ENCODE results near the gene MIDN. TPM values are rescaled to one million over a fixed set of nuclear protein-coding genes. Genes with fewer than 3 reads are reported as not detected.
A peak's percentile ranks its signal among the peaks of the same experiment; 100 is the strongest.

MIDN gene
- total and polyA plus RNA-seq, 7 experiments from 2014 or later = 1.4 to 310 (median 26.6) TPM

DNA sequence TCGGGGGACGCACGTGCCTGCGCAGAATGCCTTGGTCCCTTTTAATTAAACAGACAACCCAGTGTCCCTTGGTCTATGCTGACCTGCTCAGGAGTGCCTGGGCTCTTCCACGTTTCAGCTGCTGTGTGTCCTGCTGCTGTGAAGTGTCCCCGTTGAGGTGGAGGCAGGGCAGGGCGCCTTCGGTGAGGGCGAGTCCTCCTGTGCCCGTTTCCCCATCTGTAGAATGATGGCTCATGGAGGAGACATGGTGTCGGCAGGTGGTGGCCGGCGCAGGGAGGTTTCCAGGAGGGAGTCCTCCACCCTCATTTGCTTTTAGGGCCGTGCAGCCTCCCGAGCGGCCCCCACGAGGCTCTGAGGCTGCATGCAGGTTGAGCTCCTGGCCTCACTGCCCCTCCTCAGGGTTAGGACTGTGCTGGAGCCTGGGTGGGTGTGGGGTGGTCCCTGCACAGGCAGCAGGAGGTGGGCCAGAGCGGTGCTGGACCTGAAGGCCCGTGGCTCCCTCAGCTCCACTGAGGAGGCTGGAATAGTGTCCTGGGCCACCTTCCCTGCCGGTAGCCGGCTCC is 34.0 kb upstream of the MIDN start:
- no peak overlapping the region for H3K4me3 ChIP-seq (ENCODE audit: low read length)
- H3K27ac ChIP-seq (ENCODE audit: low read depth, low read length) = peak overlapping the region; percentile 71
- Mint-ChIP-seq H3K27me3 (no peaks in the 10 kb centered on the region), H3K9me3 (peaks cover 0 to 2% (median 0%) of the 10 kb centered on the region in 11 donors), H3K4me1 (peaks cover 19 to 36% (median 27%) of the 10 kb centered on the region in 7 donors), H3K4me3 (peak overlapping the region; percentile 75 to 88 (median 78)), H3K27ac (peak overlapping the region in 8 of 9 donors; percentile 87 to 99 (median 93)), H3K36me3 (peaks cover 0 to 12% (median 5%) of the 10 kb centered on the region in 5 donors)
- peaks cover 12 to 25% of the 10 kb centered on the region in 2 donors for H3K4me1 ChIP-seq (ENCODE audit: control insufficient read depth in 2 of 2, insufficient read depth in 2 of 2, low read length in 2 of 2)
- no peaks in the 10 kb centered on the region for H3K27me3 ChIP-seq (ENCODE audit: control insufficient read depth in 2 of 2, insufficient read depth in 2 of 2, low read length in 2 of 2)
- no peak for DNase-seq
- ATAC-seq = no peak
- ChIA-PET POLR2A (interaction anchor here (0.7 to 1.8 kb wide), 6 partner anchors 39 to 201 kb away, joined by 3 to 5 read pairs (median 3); partner anchors contain the start of genes ABCA7 and CIRBP), CTCF (interaction anchor here (0.6 kb wide), 1 partner anchor 29 kb away, joined by 3 read pairs; no protein-coding TSS in a partner anchor)
- intact Hi-C loops (cut with micrococcal nuclease) = no loop called here
- H3K36me3 ChIP-seq (ENCODE audit: control insufficient read depth in 2 of 3, insufficient read depth in 3 of 3, low read length in 3 of 3) = peaks cover 0 to 20% (median 0%) of the 10 kb centered on the region in 3 experiments
- no peaks in the 10 kb centered on the region for H3K9me3 ChIP-seq (ENCODE audit: control insufficient read depth in 2 of 3, low read length in 3 of 3)

DNA sequence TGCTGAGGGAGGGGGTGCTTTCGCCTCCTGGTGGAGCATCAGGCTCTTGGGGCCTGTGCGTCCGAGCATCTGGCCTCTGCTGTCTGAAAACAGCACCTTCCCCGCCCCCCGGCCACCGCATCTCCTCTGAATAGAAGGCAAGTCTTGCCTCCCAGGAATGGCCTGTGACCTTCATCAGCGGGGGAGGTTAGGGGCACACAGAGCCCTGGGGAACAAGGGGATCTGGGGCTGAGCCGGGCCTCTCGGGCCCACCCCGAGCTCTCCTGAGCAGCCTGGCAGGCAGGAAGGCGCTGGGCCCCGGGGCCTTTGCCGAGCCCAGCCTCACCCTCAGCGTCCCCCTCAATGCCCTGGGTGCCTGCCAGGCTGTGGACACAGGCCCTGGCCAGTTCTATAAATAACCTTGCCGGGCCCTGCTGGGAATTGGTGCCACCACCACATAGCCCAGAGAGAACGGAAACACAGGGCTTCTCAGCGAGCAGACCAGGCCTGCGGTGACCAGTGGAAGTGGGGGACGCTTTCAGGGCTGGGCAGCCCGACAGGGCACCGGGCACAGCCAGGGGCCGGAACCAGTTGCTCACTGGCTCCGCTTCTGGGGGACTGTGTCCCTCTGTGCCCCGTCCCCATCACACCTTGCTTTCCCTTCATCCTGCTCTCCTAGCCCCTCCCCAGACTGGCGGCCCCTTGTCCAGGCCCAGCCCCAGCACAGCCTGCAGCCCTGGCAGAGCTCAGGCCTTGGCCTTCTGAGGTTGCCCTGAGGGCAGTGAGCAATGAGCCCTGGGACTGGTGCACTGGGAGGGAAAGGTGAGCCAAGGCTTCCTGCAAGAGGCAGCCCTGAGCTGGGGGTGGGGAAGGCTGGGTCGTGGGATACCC is 33.3 kb upstream of the MIDN start:
- H3K4me1 ChIP-seq (ENCODE audit: control insufficient read depth in 2 of 2, insufficient read depth in 2 of 2, low read length in 2 of 2) = peaks cover 12 to 20% of the 10 kb centered on the region in 2 donors
- ChIA-PET POLR2A (interaction anchor here (1.8 kb wide), 1 partner anchor 84 kb away, joined by 5 read pairs; no protein-coding TSS in a partner anchor), CTCF (no interaction called here)
- H3K27ac ChIP-seq (ENCODE audit: low read depth, low read length) = no peak overlapping the region
- H3K9me3 Mint-ChIP-seq = peaks cover 0 to 2% (median 0%) of the 10 kb centered on the region in 11 donors
- intact Hi-C loops (cut with micrococcal nuclease) = no loop called here
- no peak overlapping the region for H3K27ac Mint-ChIP-seq
- H3K4me3 ChIP-seq (ENCODE audit: low read length) = no peak overlapping the region
- H3K4me1 Mint-ChIP-seq = peaks cover 18 to 29% (median 23%) of the 10 kb centered on the region in 7 donors
- no peaks in the 10 kb centered on the region for H3K9me3 ChIP-seq (ENCODE audit: control insufficient read depth in 2 of 3, low read length in 3 of 3)
- H3K36me3 Mint-ChIP-seq = peaks cover 0 to 10% (median 5%) of the 10 kb centered on the region in 5 donors
- H3K36me3 ChIP-seq (ENCODE audit: control insufficient read depth in 2 of 3, insufficient read depth in 3 of 3, low read length in 3 of 3) = peaks cover 0 to 19% (median 0%) of the 10 kb centered on the region in 3 experiments
- no peaks in the 10 kb centered on the region for H3K27me3 Mint-ChIP-seq
- ATAC-seq (no peak), DNase-seq (no peak)
- H3K4me3 Mint-ChIP-seq = no peak overlapping the region
- H3K27me3 ChIP-seq (ENCODE audit: control insufficient read depth in 2 of 2, insufficient read depth in 2 of 2, low read length in 2 of 2) = no peaks in the 10 kb centered on the region

GRCh38 chr19:1216756-1217155 is 31.6 kb upstream of the MIDN start:
- peaks cover 0 to 34% (median 5%) of the 10 kb centered on the region in 3 experiments for H3K36me3 ChIP-seq (ENCODE audit: control insufficient read depth in 2 of 3, insufficient read depth in 3 of 3, low read length in 3 of 3)
- intact Hi-C loops (cut with micrococcal nuclease) = no loop called here
- Mint-ChIP-seq H3K27ac (no peak overlapping the region), H3K4me1 (peaks cover 14 to 21% (median 15%) of the 10 kb centered on the region in 7 donors), H3K9me3 (peaks cover 0 to 2% (median 0%) of the 10 kb centered on the region in 11 donors), H3K27me3 (no peaks in the 10 kb centered on the region), H3K36me3 (peaks cover 0 to 7% (median 5%) of the 10 kb centered on the region in 5 donors), H3K4me3 (no peak overlapping the region)
- peaks cover 12 to 16% of the 10 kb centered on the region in 2 donors for H3K4me1 ChIP-seq (ENCODE audit: control insufficient read depth in 2 of 2, insufficient read depth in 2 of 2, low read length in 2 of 2)
- H3K9me3 ChIP-seq (ENCODE audit: control insufficient read depth in 2 of 3, low read length in 3 of 3) = no peaks in the 10 kb centered on the region
- no peak for ATAC-seq
- H3K27ac ChIP-seq (ENCODE audit: low read depth, low read length) = no peak overlapping the region
- no peak for DNase-seq
- ChIA-PET CTCF (no interaction called here), POLR2A (no interaction called here)
- H3K4me3 ChIP-seq (ENCODE audit: low read length) = no peak overlapping the region
- H3K27me3 ChIP-seq (ENCODE audit: control insufficient read depth in 2 of 2, insufficient read depth in 2 of 2, low read length in 2 of 2) = no peaks in the 10 kb centered on the region

DNA sequence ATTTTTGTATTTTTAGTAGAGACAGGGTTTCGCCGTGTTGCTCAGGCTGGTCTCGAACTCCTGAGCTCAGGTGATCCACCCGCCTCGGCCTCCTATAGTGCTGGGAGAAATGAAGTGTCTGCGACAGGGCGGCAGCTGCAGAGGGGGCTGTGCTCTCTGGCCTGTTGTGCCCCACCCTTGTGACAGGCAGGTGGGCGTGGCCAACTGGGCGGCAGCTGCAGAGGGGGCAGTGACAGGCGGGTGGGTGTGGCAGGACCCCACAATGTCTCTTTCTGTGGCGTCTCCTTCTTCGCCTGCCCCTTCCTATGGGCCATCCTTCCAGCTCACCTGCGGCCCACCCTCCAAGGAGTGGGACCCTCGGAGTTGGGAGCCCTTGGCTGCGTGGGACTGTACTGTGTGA is 31.0 kb upstream of the MIDN start:
- CTCF ChIA-PET = no interaction called here
- intact Hi-C loops (cut with micrococcal nuclease) = no loop called here

DNA sequence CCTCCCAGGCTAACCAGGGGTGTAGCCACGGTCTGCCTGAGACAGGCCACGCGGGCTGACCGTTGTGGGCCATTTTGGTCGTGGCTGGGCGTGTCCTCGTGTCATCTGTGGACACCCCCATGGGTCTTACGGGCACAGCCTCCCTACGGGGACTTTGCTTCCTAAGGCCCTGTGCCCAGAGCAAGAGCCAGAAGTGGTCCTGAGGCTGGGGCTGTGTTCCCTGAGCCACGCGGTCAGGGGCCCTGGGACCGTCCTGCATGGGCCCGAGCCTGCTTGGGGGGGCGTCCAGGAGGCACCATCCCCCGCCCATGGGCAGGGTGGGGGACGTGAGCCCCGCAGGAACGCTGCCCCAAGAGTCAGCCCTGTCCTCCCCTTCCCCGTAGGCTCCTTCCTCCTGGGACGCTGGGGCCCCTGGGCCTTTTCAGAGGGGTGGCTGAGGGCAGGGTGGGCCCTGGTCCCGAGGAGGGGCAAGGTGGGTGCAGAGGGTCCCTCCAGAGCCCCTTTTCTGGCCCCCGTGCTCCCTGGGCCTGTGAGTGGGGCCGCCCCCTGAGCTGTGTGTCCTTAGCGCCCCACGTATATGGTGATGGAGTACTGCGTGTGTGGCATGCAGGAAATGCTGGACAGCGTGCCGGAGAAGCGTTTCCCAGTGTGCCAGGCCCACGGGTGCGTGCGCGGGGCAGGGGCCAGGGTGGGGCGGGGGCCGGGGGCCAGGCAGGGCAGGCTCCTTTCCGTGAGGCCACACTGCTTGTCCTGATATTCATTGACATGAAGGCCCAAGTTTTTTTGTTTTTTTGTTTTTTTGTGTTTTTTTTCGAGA is 29.4 kb upstream of the MIDN start:
- H3K36me3 Mint-ChIP-seq = peaks cover 0 to 1% (median under 1%) of the 10 kb centered on the region in 5 donors
- H3K4me3 Mint-ChIP-seq = no peak overlapping the region
- Histone ChIP-seq H3K27me3 (ENCODE audit: control insufficient read depth in 2 of 2, insufficient read depth in 2 of 2, low read length in 2 of 2) (no peaks in the 10 kb centered on the region), H3K36me3 (ENCODE audit: control insufficient read depth in 2 of 3, insufficient read depth in 3 of 3, low read length in 3 of 3) (peaks cover 0 to 56% (median 5%) of the 10 kb centered on the region in 3 experiments), H3K9me3 (ENCODE audit: control insufficient read depth in 2 of 3, low read length in 3 of 3) (no peaks in the 10 kb centered on the region), H3K4me3 (ENCODE audit: low read length) (no peak overlapping the region), H3K27ac (ENCODE audit: low read depth, low read length) (no peak overlapping the region), H3K4me1 (ENCODE audit: control insufficient read depth in 2 of 2, insufficient read depth in 2 of 2, low read length in 2 of 2) (peaks cover 3 to 8% of the 10 kb centered on the region in 2 donors)
- CTCF ChIA-PET = no interaction called here
- no peak overlapping the region for H3K27ac Mint-ChIP-seq
- ATAC-seq (no peak), DNase-seq (no peak)
- peaks cover 0 to 1% (median 0%) of the 10 kb centered on the region in 11 donors for H3K9me3 Mint-ChIP-seq
- peaks cover 4 to 10% (median 5%) of the 10 kb centered on the region in 7 donors for H3K4me1 Mint-ChIP-seq
- no peaks in the 10 kb centered on the region for H3K27me3 Mint-ChIP-seq
- intact Hi-C loops (cut with micrococcal nuclease) = no loop called here
- POLR2A ChIA-PET = interaction anchor here (0.7 kb wide), 1 partner anchor 199 kb away, joined by 3 read pairs; no protein-coding TSS in a partner anchor

More for the DNA sequence above, 31.0 kb upstream of the MIDN start:
- H3K4me1 Mint-ChIP-seq = peaks cover 13 to 21% (median 14%) of the 10 kb centered on the region in 7 donors
- peak overlapping the region in 1 of 9 donors; percentile 47 for H3K27ac Mint-ChIP-seq
- H3K9me3 Mint-ChIP-seq = peaks cover 0 to 2% (median 0%) of the 10 kb centered on the region in 11 donors
- Histone ChIP-seq H3K27me3 (ENCODE audit: control insufficient read depth in 2 of 2, insufficient read depth in 2 of 2, low read length in 2 of 2) (no peaks in the 10 kb centered on the region), H3K36me3 (ENCODE audit: control insufficient read depth in 2 of 3, insufficient read depth in 3 of 3, low read length in 3 of 3) (peaks cover 0 to 40% (median 5%) of the 10 kb centered on the region in 3 experiments), H3K9me3 (ENCODE audit: control insufficient read depth in 2 of 3, low read length in 3 of 3) (no peaks in the 10 kb centered on the region), H3K4me3 (ENCODE audit: low read length) (no peak overlapping the region), H3K4me1 (ENCODE audit: control insufficient read depth in 2 of 2, insufficient read depth in 2 of 2, low read length in 2 of 2) (peaks cover 12 to 16% of the 10 kb centered on the region in 2 donors), H3K27ac (ENCODE audit: low read depth, low read length) (no peak overlapping the region)
- ATAC-seq = no peak
- POLR2A ChIA-PET = no interaction called here
- no peaks in the 10 kb centered on the region for H3K27me3 Mint-ChIP-seq
- H3K4me3 Mint-ChIP-seq = no peak overlapping the region
- no peak for DNase-seq
- peaks cover 0 to 7% (median 5%) of the 10 kb centered on the region in 5 donors for H3K36me3 Mint-ChIP-seq
